ENCODE results near the gene RPUSD1.

The RPUSD1 gene

DNA sequence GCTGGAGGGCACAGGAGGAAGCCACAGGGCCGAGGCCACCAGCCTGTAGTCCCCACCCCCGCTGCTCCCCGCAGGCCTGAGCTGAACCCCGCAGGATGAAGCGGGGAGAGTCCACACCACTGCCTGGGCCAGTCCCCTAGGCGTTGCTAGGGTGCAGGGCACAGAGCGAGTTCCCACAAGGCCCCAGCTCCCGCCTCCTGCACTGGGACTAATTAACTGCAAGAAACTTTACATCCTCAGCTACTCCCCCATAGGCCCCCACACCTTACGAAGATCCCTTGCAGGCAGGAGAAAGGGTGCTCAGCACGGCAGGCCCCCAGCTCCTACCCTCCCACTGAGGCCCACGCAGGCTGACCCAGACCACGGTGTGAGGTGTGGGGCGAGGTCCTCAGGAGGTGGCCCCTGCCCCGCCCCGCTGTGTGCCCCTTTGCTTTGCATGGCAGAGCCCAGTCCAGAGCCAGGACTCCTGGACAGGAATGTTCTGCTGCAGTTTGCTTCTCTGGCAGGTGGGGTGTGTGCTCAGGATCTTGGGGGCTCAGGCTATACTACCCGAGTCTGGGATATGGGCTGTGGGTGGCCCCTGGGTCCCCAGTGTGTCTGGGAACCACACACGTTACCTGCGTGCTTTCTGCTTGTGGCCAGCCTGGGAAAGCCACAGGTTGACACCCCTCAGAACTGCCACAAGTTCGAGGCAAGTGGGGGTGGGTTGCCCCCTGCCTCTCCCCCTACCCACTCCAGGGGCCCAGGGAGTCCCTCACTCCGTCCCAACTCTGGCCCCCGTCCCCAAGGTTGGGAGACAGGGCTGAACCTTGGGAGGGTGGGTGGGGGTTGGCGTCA is 11.1 kb upstream of the RPUSD1 start:
- no peak for DNase-seq (ENCODE audit: low spot score)
- TF ChIP-seq, protein P1, sequence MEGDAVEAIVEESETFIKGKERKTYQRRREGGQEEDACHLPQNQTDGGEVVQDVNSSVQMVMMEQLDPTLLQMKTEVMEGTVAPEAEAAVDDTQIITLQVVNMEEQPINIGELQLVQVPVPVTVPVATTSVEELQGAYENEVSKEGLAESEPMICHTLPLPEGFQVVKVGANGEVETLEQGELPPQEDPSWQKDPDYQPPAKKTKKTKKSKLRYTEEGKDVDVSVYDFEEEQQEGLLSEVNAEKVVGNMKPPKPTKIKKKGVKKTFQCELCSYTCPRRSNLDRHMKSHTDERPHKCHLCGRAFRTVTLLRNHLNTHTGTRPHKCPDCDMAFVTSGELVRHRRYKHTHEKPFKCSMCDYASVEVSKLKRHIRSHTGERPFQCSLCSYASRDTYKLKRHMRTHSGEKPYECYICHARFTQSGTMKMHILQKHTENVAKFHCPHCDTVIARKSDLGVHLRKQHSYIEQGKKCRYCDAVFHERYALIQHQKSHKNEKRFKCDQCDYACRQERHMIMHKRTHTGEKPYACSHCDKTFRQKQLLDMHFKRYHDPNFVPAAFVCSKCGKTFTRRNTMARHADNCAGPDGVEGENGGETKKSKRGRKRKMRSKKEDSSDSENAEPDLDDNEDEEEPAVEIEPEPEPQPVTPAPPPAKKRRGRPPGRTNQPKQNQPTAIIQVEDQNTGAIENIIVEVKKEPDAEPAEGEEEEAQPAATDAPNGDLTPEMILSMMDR (IDR thresholded peaks at IDR 0.05; ENCODE audit: extremely low read depth, insufficient read depth, missing control alignments), result no peak
- in situ Hi-C loops (cut with MboI; ENCODE audit: low pct_unique_long_range_greater_than_20kb, low sequenced_read_pairs, unreplicated experiment), result no loop called here

DNA sequence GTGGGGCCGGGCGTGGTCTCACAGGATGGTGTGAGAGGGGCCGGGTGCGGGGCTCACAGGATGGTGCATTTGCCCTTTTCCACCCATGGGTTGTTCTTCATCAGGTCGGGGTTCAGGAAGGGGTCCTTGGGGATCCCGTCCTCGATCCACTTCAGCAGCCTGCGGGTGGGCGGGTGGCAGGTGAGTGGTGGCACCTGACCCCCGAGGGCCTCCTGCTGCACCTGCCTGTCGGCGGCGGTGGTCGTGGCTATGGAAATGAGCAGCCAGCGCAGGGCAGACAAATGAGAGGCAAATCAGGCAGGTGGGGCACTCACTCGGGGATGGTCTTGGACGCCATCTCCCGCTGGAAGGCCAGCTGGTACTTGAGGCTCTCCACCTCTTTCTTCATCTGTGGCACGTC is 10.5 kb upstream of the RPUSD1 start:
- in situ Hi-C loops (cut with MboI; ENCODE audit: low pct_unique_long_range_greater_than_20kb, low sequenced_read_pairs, unreplicated experiment), result no loop called here
- TF ChIP-seq, protein P1 (IDR thresholded peaks at IDR 0.05; ENCODE audit: extremely low read depth, insufficient read depth, missing control alignments), result no peak
- no peak for DNase-seq (ENCODE audit: low spot score)

DNA sequence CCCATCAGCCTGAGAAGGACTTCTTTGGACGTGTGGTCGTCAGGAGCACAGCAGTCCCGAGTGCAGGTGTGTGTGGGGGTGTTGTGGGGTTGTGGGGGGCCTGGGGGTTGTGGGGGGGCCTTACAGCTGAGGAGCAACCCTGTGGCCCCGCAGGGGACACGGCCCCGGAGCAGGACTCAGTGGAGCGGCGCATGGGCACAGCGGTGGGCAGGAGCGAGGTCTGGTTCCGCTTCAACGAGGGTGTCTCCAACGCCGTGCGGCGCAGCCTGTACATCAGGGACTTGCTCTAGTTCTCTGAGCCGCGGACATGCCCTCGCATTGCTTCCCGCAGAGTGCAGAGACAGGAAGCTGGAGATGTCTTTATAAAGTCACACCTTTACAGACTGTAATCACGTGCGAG is 9.5 kb upstream of the RPUSD1 start:
- TF ChIP-seq, protein P1 (IDR thresholded peaks at IDR 0.05; ENCODE audit: extremely low read depth, insufficient read depth, missing control alignments), result no peak
- in situ Hi-C loops (cut with MboI; ENCODE audit: low pct_unique_long_range_greater_than_20kb, low sequenced_read_pairs, unreplicated experiment), result no loop called here
- DNase-seq (ENCODE audit: low spot score), result no peak

DNA sequence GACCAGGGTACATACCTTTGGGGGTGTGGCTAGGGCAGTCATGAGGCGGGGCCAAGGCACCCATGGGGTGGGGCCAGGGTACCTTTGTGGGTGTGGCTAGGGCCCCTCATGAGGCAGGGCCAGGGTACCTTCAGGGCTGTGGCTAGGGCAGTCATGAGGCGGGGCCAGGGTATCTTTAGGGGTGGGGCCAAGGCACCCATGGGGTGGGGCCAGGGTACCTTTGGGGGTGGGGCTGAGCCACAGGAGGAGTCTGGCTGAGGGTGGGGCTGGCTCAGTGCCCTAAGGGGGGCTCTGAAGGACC is 8.9 kb upstream of the RPUSD1 start:
- in situ Hi-C loops (cut with MboI; ENCODE audit: low pct_unique_long_range_greater_than_20kb, low sequenced_read_pairs, unreplicated experiment), result no loop called here
- TF ChIP-seq, protein P1 (IDR thresholded peaks at IDR 0.05; ENCODE audit: extremely low read depth, insufficient read depth, missing control alignments), result no peak
- peak; percentile 66 for DNase-seq (ENCODE audit: low spot score)

DNA sequence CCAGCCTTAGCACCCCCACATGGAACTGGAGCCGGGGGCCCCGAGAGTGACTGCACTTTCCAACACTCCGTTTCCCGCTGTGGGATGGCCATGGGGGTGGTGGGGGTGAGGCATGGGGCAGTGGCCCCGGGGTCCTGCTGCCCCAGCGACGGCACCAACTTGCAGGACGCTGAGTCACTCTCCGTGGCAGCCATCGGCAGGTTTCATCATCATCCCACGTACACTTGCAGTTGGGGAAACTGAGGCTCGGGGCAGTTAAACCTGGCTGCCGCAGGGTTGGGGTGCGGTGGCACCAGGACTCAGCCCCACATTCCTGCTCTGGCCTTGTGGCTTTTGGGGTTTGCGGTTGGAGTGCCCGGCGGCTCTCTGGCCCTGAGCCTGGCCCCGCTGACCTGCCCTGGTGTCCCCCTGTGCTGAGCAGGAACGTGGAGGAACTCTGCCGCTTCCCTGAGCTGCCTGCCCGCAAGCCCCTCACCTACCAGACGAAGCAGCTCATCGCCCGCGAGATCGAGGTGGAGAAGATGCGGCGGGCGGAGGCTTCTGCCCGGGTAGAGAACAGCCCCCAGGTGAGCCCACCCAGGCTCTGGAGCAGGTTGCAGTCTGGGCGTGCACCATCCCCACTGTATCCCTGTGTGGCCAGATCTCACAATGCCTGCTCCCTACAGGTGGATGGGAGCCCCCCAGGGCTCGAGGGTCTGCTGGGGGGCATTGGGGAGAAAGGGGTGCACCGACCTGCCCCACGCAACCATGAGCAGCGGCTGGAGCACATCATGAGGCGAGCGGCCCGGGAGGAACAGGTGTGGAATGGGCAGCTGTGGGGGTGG is 8.3 kb upstream of the RPUSD1 start:
- in situ Hi-C loops (cut with MboI; ENCODE audit: low pct_unique_long_range_greater_than_20kb, low sequenced_read_pairs, unreplicated experiment), result no loop called here
- TF ChIP-seq, protein P1 (IDR thresholded peaks at IDR 0.05; ENCODE audit: extremely low read depth, insufficient read depth, missing control alignments), result no peak
- DNase-seq (ENCODE audit: low spot score), result no peak

DNA sequence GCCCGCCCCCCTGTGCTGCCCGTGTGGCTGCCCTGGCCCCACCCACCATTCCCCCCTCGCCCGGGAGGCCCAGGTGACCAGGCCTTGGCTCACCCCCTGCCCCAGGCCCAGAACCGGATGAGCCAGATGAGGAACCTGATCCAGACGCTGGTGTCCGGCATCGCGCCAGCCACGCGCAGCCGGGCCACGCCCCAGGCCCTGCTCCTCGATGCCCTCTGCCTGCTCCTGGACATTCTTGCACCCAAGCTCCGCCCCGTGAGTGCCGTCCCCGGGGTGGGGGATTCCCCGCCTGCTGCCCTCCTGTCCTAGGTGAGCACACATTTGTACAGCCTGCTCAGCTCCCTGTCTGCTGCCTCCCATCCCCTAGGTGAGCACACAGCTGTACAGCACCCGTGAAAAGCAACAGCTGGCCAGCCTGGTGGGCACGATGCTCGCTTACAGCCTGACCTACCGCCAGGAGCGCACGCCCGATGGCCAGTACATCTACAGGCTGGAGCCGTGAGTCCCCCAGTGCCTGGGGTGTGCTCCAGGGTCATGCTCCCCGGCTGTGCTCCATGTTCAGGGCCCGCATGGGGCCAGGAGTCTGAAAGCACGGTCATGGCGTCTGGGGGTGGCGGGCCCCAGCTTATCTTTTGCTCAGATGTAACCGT is 7.5 kb upstream of the RPUSD1 start:
- no peak for DNase-seq (ENCODE audit: low spot score)
- TF ChIP-seq, protein P1 (IDR thresholded peaks at IDR 0.05; ENCODE audit: extremely low read depth, insufficient read depth, missing control alignments), result no peak
- in situ Hi-C loops (cut with MboI; ENCODE audit: low pct_unique_long_range_greater_than_20kb, low sequenced_read_pairs, unreplicated experiment), result no loop called here

Measured in GM13977 (cell line).